Activated T-helper 2 cell treated with anti-CD3 and anti-CD28 coated beads, Interferon-gamma antibody, Interleukin-2, Interleukin-4, amounts not matched to agents 10 μg/mL and 5 μg/mL and 100 μg/mL, durations not matched to agents 14 hours and 24 hours and 36 hours (primary cell): ENCODE measurements around the gene EPG5. TPM values are rescaled to one million over a fixed set of nuclear protein-coding genes. Genes with fewer than 3 reads are reported as not detected.

Experiments
- DNase-seq: peaks from one replicate; pipeline ENCODE4 v3.0.0; 2021; ENCODE audit warnings: low spot score
- H3K27ac Mint-ChIP-seq: one replicate; pipeline ENCODE4 v1.8.0; 2021; ENCODE audit warnings: mixed read lengths
- H3K27me3 Mint-ChIP-seq: one replicate; pipeline ENCODE4 v1.8.0; 2021; ENCODE audit warnings: low read depth, mixed read lengths
- H3K36me3 Mint-ChIP-seq: one replicate; pipeline ENCODE4 v1.8.0; 2021; ENCODE audit warnings: low read depth, mixed read lengths
- H3K4me1 Mint-ChIP-seq: one replicate; pipeline ENCODE4 v1.8.0; 2021; ENCODE audit warnings: low read depth, mixed read lengths
- H3K4me3 Mint-ChIP-seq: one replicate; pipeline ENCODE4 v1.8.0; 2021; ENCODE audit warnings: low read depth, mild to moderate bottlenecking, moderate library complexity, mixed read lengths
- H3K9me3 Mint-ChIP-seq: one replicate; pipeline ENCODE4 v1.8.0; 2021; ENCODE audit warnings: mixed read lengths
- intact Hi-C: fragments of 100-400 bp; cut with micrococcal nuclease; formaldehyde crosslinking; loops from one replicate; pipeline ENCODE4 v1.15.1; 2023
- total RNA-seq: library from RNA; stranded (reverse); gene quantifications from 2 replicates; pipeline ENCODE4 v1.2.3, GENCODE V29; 2022

Gene EPG5
- total RNA-seq, 1 donor from 2014 or later: 17.1 TPM

GRCh38 chr18:45896452-45896851 lies 70.7 kb downstream of the EPG5 start:
- Mint-ChIP-seq H3K4me3 (no peak overlapping the region), H3K27me3 (no peaks in the 10 kb centered on the region), H3K4me1 (peaks cover 3% of the 10 kb centered on the region), H3K27ac (no peak overlapping the region), H3K36me3 (peaks cover 39% of the 10 kb centered on the region), H3K9me3 (no peaks in the 10 kb centered on the region)
- no peak for DNase-seq
- intact Hi-C loops: no loop called here

DNA sequence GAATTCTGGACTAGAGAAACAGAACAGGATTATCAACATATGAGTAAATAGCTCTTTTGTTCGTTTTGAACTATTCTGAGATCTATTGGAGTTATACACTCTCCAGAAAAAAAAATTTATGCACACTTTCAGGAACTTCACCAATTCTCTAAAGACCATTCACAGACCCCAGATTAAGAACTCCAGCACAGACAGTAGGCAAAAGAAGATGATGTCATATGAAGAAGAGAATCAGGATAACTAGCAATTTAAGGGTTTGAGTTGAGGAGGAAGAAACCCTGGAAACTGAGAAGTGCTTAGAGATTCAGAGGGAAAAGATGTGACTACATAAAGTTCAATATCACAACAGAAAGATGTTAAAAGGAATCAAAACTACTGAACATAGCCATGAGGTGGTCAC lies 71.8 kb downstream of the EPG5 start:
- peaks cover 29% of the 10 kb centered on the region for H3K36me3 Mint-ChIP-seq
- DNase-seq: no peak
- intact Hi-C loops: no loop called here
- no peaks in the 10 kb centered on the region for H3K27me3 Mint-ChIP-seq
- peaks cover 3% of the 10 kb centered on the region for H3K4me1 Mint-ChIP-seq
- H3K27ac Mint-ChIP-seq: no peak overlapping the region
- no peaks in the 10 kb centered on the region for H3K9me3 Mint-ChIP-seq
- no peak overlapping the region for H3K4me3 Mint-ChIP-seq

DNA sequence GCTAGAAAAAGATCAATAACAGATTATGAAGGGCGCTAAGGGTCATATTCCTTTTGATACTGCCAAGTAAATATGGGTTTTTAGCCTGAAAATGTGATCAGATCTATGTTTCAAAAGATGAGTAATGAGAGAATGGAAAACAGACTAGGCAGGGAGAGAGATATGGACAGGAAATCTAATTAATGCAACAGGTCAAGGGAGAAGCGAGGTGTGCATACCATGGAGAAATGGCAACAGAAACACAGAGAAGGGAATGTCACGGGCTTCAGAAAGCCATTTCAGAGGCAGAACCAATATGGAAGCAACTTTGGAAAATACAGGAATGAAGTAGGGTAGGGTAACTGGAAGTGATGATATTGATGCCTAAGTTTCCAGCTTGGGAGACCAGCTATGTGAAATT lies 72.3 kb downstream of the EPG5 start:
- Mint-ChIP-seq H3K4me1 (peaks cover 3% of the 10 kb centered on the region), H3K27me3 (no peaks in the 10 kb centered on the region), H3K36me3 (peaks cover 31% of the 10 kb centered on the region), H3K27ac (no peak overlapping the region), H3K4me3 (no peak overlapping the region), H3K9me3 (no peaks in the 10 kb centered on the region)
- intact Hi-C loops: no loop called here
- DNase-seq: no peak

- Mint-ChIP-seq H3K27ac (no peak overlapping the region), H3K4me1 (peaks cover 3% of the 10 kb centered on the region), H3K27me3 (no peaks in the 10 kb centered on the region), H3K9me3 (no peaks in the 10 kb centered on the region), H3K4me3 (no peak overlapping the region), H3K36me3 (peaks cover 22% of the 10 kb centered on the region)
- intact Hi-C loops: no loop called here
- no peak for DNase-seq
These were observed 75.3 kb downstream of the EPG5 start for GRCh38 chr18:45891806-45892205.

DNA sequence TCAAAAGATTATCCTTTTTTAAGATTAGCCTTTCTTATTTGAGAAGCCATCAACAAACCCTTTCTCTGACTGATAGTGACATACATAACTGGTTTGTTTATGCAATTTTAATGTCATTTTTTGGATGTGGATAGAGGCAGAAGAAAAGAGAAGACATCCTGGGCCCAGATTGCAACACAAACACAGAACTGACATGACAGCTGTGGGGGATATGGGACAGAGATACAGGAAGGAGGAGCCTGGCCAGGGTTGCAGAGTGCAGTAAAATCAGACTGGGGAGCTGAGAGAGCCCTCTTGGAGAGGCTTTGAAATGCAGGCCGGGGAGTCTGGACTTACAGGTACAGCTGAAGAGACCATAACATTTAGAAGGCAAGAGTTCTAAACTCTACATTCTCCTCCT lies 76.5 kb downstream of the EPG5 start:
- intact Hi-C loops: no loop called here
- Mint-ChIP-seq H3K36me3 (peaks cover 22% of the 10 kb centered on the region), H3K27me3 (no peaks in the 10 kb centered on the region), H3K27ac (no peak overlapping the region), H3K4me3 (no peak overlapping the region), H3K9me3 (no peaks in the 10 kb centered on the region), H3K4me1 (no peaks in the 10 kb centered on the region)
- DNase-seq: no peak

DNA sequence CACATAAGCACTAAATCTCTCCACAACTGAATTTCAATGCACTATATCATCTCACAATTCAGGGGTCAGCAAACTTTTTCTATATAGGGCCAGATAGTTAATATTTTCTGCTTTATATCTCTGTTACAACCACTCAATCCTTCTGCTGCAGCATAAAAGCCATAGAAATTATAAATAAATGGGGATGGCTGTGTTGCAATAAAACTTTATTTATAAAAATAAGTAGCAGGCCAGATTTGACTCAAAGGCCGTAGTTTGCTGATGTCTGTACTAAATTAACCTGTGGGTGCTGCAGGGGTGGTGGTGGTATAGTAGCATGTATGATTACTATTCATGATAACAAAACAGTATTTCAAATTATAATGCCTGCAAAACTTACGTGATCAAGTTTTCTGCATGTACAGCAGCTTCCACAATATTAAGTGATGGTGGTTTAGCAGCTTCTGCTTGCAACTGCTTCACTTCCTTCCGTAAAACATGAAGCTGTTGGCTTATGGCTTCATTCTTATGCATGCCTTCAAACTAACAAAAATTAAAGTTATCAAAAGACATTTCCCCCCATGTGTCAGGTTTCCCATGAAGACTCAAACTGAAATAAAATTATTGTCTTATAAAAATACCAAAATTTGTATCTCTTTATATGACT lies 77.6 kb downstream of the EPG5 start:
- Mint-ChIP-seq H3K36me3 (peaks cover 16% of the 10 kb centered on the region), H3K27ac (no peak overlapping the region), H3K27me3 (no peaks in the 10 kb centered on the region), H3K4me3 (no peak overlapping the region), H3K4me1 (no peaks in the 10 kb centered on the region), H3K9me3 (no peaks in the 10 kb centered on the region)
- intact Hi-C loops: no loop called here
- no peak for DNase-seq

- H3K36me3 Mint-ChIP-seq: peaks cover 20% of the 10 kb centered on the region
- no peaks in the 10 kb centered on the region for H3K9me3 Mint-ChIP-seq
- no peak for DNase-seq
- H3K4me3 Mint-ChIP-seq: no peak overlapping the region
- H3K27me3 Mint-ChIP-seq: no peaks in the 10 kb centered on the region
- intact Hi-C loops: no loop called here
- no peak overlapping the region for H3K27ac Mint-ChIP-seq
- H3K4me1 Mint-ChIP-seq: no peaks in the 10 kb centered on the region
These were observed 79.5 kb downstream of the EPG5 start for GRCh38 chr18:45887585-45887984.

DNA sequence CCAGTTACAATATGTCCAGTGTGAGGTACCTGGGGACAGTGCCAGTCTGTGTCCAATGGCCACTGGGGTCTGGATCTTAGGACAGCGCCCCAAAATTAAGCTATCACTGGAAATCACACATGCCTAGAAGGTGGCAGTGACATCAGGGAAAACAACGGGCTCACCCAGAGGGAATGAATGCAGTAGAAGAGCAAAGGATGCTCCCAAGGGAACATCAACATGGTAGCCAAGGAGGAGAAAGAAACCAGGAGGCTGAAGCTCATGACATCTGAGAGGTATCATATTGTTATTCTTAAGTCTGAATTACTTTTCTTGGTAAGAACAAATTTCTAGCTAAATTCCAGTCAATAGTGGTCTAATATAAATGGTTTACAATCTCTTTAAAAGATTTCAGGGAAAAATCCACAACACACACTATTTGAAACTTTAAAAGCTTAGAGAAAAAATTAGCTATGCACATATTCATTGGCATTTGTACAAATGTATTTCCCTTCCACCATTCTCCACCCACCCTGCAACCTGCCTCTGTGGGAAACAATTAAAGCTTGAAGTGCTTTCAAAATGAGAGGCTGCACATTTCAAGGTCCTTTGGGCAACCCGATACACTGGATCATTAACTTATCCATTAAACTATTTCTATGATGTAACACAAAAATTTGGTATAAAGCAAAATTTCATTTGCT lies 86.1 kb downstream of the EPG5 start:
- Mint-ChIP-seq H3K9me3 (peaks cover 3% of the 10 kb centered on the region), H3K27me3 (no peaks in the 10 kb centered on the region), H3K4me1 (peaks cover 7% of the 10 kb centered on the region), H3K4me3 (no peak overlapping the region), H3K27ac (no peak overlapping the region), H3K36me3 (peaks cover 53% of the 10 kb centered on the region)
- no peak for DNase-seq
- intact Hi-C loops: loop anchor here (1.0 kb wide), 3 partner anchors 158 to 216 kb away; no protein-coding TSS in a partner anchor

GRCh38 chr18:45879681-45880655 lies 87.2 kb downstream of the EPG5 start:
- H3K27me3 Mint-ChIP-seq: no peaks in the 10 kb centered on the region
- H3K27ac Mint-ChIP-seq: no peak overlapping the region
- intact Hi-C loops: loop anchor here (1.0 to 10.0 kb wide), 5 partner anchors 43 to 1035 kb away; partner anchors contain the start of genes KATNAL2 and PIAS2
- H3K4me1 Mint-ChIP-seq: peaks cover 12% of the 10 kb centered on the region
- H3K36me3 Mint-ChIP-seq: peaks cover 62% of the 10 kb centered on the region
- peak; percentile 52 for DNase-seq
- peaks cover 9% of the 10 kb centered on the region for H3K9me3 Mint-ChIP-seq
- H3K4me3 Mint-ChIP-seq: no peak overlapping the region

DNA sequence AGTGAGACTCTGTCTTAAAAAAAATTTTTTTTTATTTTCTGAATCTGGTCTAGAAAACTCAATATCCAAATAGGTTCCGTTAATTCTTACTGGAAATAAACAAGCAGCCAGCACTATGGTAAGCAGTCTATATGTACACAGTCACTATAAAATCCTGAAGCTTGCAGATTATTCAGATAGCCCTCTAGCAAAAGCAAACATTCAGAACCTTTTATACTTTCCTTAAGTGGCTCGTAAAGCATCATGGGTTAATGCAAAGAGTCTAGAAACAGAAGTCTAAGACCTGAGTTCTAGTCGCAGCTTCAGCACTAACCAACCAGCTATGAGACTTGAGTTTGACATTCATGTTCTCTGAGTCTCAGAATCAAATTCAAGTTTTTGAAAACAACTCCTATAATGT lies 89.7 kb downstream of the EPG5 start:
- Mint-ChIP-seq H3K4me1 (peaks cover 26% of the 10 kb centered on the region), H3K9me3 (peaks cover 24% of the 10 kb centered on the region), H3K36me3 (peaks cover 78% of the 10 kb centered on the region), H3K27ac (no peak overlapping the region), H3K27me3 (no peaks in the 10 kb centered on the region), H3K4me3 (no peak overlapping the region)
- DNase-seq: no peak
- intact Hi-C loops: loop anchor here (5.0 to 10.0 kb wide), 2 partner anchors 40 to 1037 kb away; partner anchors contain the start of genes KATNAL2 and PIAS2

DNA sequence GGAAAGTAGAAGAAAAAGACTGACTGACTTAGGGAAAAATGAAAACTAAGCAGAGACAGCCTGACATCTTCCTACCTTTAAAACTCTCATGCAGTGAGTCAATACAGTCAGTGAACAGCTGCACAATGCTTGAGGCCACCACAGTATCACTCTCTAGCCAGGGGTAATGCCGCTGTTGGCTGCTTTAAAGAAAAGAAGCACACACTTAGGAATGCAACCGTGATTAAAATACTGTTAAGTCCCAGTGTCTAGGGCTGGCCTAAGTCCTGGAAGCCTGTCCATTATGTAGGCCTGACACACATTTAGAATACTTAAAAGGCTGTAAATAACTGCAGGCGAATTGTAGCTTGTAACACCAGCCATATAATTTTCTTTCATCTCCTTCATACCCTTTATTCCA lies 91.0 kb downstream of the EPG5 start:
- no peaks in the 10 kb centered on the region for H3K27me3 Mint-ChIP-seq
- intact Hi-C loops: loop anchor here (5.0 to 10.0 kb wide), 2 partner anchors 39 to 1039 kb away; partner anchors contain the start of genes KATNAL2 and PIAS2
- H3K9me3 Mint-ChIP-seq: peaks cover 29% of the 10 kb centered on the region
- H3K27ac Mint-ChIP-seq: no peak overlapping the region
- H3K36me3 Mint-ChIP-seq: peaks cover 79% of the 10 kb centered on the region
- no peak overlapping the region for H3K4me3 Mint-ChIP-seq
- DNase-seq: no peak
- H3K4me1 Mint-ChIP-seq: peaks cover 29% of the 10 kb centered on the region

DNA sequence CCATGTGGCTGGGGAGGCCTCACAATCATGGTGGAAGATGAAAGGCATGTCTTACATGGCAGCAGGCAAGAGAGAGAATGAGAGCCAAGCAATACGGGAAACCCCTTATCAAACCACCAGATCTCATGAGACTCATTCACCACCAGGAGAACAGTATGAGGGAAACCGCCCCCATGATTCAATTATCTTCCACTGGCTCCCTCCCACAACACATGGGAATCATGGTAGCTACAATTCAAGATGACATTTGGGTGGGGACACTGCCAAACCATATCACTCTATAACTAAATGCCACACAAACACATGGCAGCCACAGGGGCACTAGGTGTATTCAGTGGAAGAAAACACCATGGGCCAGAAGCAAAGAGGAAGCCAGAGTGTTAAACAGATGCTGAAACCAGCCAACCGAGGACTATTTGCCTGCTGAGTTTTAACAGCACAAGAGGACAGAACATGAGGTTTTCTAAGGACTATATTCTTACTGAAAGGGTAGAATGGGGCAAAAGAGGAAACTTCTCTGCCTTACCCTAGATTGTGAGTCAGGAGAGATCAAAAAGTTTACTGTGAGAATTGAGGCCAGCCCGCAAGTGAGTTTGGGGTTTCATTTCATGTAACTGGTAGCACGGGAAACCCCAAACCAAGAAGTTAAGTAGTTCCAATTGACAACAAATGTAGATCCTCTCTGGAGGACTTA lies 92.5 kb downstream of the EPG5 start:
- peak; percentile 38 for DNase-seq
- Mint-ChIP-seq H3K36me3 (peaks cover 81% of the 10 kb centered on the region), H3K27ac (peak overlapping the region; percentile 89), H3K4me3 (peak overlapping the region; percentile 6), H3K9me3 (peaks cover 29% of the 10 kb centered on the region), H3K4me1 (peaks cover 24% of the 10 kb centered on the region), H3K27me3 (no peaks in the 10 kb centered on the region)
- intact Hi-C loops: loop anchor here (1.0 to 10.0 kb wide), 10 partner anchors 37 to 1040 kb away; partner anchors contain the start of genes EPG5, KATNAL2, PIAS2 and PSTPIP2
